ENCODE measurements around the gene SH3RF2.
"Not testable (repeated sequence)": the region's sequence is repeated elsewhere in the genome, so short reads cannot be mapped to it uniquely, and the experiment has no call there.

Gene SH3RF2

DNA sequence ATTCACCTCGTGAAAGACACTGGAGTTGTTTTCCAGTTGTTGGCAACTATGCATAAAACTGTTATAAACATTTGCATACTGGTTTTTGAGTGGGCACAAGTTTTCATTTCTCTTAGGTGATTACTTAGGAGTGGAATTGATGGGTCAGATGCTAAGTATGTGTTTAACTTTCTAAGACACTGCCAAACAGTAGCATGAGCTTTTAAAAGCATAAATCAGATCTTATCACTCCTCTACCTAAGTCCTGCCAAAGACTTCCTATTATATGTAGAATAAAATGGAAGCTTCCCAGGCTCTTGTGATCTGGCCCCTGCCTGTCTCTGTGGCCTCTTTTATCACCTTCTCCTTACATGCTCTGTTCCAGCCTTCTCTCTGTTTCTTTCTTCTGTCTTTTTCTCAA is 72.6 kb downstream of the SH3RF2 start:
- DNase-seq: no peak

DNA sequence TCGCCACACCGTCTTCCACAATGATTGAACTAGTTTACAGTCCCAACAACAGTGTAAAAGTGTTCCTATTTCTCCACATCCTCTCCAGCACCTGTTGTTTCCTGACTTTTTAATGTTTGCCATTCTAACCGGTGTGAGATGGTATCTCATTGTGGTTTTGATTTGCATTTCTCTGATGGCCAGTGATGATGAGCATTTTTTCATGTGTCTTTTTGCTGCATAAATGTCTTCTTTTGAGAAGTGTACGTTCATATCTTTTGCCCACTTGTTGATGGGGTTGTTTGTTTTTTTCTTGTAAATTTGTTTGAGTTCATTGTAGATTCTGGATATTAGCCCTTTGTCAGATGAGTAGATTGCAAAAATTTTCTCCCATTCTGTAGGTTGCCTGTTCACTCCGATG is 74.1 kb downstream of the SH3RF2 start:
- DNase-seq: not testable (repeated sequence)

DNA sequence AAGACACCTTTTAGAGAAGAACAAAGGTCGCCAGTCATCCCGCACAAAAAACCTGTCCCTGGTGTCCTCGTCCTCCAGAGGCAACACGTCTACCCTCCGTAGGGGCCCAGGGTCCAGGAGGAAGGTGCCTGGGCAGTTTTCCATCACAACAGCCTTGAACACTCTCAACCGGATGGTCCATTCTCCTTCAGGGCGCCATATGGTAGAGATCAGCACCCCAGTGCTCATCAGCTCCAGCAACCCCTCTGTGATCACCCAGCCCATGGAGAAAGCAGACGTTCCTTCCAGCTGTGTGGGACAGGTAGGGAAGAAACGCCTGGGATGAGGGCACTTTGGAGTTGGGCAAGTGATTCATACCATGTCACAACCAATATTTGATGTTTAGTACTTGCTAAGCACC is 77.4 kb downstream of the SH3RF2 start:
- no peak for DNase-seq

DNA sequence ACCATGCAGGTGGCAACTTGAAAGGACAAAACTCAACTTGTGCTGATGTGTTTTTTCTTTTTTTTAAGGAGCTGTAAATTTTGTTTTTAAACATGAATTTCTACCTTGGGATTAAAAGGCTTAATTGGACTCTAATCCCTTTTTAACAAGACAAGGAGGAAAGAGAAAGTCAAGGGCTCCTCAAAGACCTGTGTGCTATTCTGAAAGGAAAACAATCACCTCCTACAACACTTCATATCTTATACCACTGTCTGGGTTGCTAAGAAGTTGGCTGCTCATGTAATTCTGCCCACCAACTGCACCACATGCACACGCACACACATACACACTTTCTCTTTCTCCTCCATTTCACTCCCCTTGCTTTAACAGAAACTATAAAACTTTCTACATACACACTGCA is 78.6 kb downstream of the SH3RF2 start:
- no peak for DNase-seq

DNA sequence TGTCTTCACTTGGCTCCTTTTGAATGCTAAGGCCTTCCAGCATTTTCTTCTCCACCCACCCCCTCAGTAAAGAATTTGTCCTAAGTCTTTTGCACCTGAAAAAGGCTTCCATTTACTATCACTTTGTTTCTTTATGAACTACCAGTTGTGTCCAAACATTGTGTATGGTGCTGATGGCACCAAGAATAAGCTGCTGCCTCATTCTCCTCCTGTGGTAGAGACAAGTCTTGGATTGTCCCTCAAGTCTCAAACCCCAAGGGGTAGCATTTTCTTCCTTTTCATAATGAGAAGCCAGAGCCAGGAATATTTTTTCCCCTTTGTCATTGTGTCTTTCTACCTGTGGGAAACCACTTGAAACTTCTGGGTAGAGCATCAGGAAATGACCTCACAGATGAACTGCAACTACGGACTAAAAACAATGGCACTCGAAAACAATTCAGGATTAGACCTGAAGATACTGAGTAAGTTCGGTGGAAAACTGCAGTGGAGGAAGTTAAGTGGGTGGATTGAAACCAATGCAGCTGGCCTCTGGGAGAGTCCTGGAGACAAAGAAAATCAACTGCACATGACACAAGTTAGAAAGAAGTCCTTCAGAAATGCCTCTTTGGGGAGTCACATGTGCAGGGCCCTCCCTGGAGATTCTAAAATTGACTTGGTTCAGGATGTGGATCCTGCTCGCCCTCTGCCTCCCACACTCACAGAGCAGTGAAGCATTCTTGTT is 80.5 kb downstream of the SH3RF2 start:
- DNase-seq: no peak

DNA sequence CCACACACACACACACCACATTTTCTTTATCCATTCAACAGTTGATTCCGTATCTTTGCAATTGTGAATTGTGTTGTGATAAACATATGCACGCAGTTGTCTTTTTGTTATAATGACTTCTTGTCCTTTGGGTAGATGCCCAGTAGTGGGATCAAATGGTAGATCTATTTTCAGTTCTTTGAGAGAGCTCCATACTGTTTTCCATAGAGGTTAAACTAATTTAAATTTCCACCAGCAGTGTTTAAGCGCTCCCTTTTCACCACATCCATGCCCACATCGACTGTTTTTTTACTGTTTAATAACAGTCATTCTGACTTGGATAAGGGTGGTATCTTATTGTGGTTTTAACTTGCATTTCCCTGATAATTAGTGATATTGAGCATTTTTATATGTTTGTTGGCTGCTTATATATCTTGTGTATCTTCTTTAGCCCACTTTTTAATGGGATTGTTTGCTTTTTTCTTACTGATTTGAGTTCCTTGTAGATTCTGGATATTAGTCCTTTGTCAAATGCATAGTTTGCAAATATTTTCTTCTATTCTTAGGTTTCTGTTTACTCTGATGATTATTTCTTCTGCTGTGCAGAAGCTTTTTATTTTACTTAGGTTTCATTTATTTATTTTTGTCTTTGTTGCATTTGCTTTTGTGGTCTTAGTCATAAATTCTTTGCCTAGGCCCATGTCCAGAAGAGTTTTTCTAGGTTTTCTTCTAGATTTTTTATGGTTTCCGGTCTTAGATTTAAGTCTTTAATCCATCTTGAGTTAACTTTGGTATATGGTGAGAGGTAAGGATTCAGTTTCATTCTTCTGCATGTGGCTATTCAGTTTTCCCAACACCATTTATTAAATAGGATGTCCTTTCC is 82.4 kb downstream of the SH3RF2 start:
- no peak for DNase-seq

DNA sequence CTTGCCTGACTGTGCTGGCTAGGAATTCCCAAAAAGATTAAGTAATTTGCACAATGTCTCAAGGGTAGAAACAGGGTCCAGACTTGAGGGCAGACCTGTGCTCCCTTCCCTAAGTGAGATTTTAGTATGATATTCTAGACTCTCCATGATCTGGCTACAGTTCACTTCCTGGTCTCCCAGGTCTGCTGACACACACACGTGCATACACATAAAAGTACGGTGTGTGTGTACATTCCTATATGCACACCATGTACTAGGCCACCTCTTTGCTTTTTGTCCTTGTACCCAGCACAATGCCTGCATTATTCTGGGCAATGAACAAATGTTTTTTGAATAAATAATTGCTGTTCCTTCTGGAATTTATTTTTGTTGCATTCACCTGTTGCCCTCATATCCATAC is 83.7 kb downstream of the SH3RF2 start:
- no peak for DNase-seq

DNA sequence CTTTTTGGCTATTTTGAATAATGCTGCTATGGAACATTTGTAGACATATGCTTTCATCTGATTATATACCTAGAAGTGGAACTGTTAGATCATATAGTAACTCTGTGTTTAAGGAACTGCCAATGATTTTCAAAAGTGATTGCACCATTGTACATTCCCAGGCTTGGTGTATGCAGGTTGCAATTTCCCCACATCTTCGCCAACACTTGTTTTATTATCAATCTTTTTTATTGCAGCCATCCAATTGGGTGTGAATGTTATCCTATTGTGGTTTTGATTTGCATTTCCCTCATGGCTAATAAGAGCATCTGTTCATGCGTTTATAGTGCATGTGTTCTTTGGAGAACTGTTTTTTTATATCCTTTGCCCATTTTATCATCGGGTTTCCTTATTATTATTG is 87.7 kb downstream of the SH3RF2 start:
- DNase-seq: no peak

DNA sequence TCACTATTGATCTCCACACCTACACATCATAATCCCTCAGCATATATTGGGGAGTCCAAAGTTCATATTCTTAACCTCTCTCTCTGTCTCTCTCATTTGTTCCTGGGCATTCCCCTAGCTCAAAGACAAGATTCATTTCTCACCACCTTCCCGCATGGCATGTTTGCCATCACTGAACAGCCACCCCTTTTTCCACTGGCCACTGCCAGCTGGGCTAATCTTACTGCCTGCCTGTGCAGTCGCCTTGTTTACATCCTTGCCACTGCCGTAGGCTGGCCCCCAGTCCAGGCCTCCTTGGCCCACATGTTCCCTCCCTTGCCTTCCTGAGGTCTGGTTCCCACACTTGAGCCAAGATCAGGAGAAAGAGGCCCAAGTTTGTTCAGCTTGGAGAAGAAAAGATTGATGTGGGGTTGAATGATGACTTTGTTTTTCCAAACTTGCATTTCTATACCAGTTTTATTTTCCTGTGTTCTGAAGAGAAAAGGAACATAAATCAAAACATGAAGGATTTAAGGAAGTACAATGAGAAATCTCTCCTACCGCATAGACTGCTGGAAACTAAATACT is 88.8 kb downstream of the SH3RF2 start:
- DNase-seq: no peak

DNA sequence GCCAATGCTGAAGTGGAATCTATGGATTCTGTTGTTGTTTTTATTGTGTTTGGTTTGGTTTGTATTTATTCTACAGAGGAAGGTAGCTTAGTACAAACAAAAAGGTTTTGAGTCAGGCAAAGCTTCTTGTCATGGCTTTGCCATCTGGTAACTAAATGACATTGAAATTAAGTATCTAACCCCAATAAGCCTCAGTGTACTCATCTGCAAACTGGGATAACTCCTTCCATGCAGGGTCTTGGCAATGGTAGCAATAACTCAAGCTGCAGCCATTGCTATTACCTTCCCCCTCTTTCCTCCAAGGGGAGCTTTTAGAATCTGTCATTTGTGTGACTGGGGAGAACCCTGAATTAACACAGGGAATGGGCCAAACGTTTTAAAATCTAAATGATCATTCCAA is 89.3 kb downstream of the SH3RF2 start:
- no peak for DNase-seq

DNA sequence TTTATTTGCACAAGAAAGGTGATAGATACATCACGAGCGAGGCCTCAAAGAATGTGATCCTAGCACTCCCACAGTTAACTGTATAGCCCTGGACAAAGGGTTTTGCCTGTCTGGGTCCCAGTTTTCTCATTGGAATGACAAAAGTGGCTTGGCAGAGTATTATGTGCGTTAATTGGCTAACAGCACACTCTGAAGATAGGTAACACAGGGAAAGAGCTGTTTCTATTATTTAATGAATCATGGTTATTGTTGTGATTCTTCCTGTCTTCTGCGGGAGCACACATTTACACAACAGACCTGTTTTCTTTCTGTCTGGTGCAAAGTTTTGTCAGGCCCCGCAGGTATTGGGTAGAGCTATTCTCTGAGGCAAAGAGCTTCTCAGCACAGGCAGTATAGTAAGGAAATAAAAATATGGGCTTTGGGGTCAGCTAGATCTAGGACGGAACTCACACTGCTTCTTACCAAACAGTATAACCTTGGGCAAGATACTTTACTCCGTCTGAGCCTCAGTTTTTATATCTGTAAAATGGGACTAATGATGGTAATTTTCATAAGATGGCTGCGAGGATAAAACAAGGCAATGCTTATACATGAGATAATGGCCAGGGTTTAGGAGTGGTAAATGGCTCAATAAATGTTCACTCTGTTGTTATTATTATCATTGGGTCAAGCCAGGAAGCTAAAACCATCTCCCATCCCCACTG is 90.1 kb downstream of the SH3RF2 start:
- DNase-seq: no peak

DNA sequence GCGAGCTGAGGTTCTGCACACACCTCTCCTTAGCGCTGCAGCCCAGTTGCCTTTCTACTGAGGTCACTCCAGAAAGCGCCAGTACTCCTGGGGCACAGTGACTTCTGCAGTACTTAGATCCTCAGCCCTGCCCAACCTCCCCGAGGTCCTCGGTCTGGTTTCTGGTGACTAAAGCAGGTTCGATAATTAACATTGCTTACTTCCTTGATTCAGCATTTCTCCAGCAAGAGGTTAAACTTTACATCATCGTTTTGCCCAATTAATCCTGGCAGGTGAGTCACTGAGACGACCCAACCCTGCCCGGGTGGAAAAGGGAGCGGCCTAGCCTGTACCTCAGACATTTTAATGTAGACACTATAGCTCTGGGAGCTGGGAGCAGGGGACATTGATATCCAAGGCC is 91.4 kb downstream of the SH3RF2 start:
- DNase-seq: no peak

DNA sequence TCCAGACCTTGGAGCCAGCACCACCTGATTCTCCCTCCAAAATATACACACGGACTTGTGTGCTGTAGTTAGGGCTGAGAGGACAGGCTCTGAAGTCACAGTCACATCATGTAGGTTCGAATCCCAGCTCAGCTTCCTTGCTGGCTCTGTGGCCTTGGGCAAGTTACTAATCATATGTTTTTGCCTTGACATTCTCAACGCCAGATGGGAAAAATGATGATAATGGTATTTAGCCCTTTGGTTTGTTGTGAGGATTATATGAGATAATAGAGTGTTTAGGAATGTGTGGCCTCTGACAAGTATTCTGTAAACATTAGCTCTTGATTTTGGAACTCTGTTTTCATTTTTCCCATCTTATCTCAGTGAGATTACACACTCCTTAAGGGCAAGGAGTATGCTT is 96.5 kb downstream of the SH3RF2 start:
- DNase-seq: no peak

DNA sequence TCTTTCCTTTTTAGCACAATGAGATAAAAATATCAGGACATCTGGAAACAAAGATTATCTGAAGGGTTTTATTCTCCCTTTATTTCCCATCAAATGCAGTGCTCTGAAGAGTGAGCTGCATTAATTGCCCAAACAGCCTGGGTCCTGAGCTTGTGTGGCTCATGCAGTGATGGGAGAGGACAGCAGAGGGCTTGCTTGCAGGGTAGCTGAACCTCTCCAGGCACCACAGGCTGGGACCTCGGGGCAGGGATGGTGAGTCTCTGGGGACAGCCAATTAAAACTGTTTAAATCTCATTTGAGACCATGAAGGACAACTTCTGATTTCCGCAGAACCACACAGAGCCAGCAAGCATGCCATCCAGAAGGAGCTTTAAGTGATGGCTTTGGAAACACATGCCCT is 97.7 kb downstream of the SH3RF2 start:
- no peak for DNase-seq

DNA sequence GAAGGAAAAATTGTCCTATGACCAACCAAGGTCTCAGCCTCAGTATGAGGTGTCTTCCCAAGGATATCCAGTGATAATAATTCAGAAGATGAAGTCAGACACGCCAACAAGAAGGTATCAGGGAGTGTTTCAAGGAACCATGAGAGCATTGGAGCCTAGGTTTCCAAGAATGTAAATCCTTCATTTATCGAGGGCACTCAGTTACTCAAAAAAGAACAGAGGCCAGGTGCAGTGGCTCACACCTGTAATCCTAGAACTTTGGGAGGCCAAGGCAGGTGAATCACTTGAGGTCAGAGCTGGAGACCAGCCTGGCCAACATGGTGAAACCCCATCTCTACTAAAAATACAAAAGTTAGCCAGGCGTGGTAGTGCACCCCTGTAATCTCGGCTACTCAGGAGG is 98.2 kb downstream of the SH3RF2 start:
- DNase-seq: no peak

DNA sequence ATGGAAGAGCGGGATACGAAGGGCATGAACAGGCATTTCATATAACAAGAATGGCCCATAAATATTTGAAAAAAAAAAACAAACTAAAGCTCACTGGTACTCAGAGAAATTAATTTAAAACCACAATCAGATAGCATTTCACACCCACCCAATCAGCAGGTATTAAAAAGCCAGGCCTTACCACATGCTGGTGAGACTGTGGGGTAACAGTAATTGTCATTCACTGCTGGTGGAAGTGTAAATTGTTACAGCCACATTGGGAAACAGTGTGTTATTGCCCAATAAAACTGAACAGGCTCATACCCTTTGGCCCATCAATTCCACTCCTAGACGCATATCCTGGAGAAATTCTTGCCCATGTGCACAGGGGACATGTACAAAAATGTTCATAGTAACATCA is 103.0 kb downstream of the SH3RF2 start:
- DNase-seq: no peak

DNA sequence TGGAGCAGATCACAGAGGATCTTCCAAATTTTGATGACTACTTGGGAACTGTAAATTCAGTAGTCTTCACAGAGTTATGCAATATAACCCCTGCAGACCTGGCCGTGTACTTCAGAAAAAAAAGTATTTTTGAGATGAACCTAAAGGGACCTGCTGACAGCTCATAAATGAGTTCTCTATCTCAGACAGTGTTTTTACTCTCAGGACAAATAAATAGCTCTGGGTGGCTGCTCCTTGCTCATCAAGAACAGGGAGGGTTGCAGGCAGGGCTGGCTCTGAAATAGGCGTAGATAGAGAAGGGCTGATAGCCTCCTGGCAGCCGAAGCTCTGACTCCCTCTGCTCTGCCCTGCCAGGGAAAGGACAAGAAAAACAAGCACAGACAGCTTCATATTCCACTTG is 104.1 kb downstream of the SH3RF2 start:
- DNase-seq: no peak

DNA sequence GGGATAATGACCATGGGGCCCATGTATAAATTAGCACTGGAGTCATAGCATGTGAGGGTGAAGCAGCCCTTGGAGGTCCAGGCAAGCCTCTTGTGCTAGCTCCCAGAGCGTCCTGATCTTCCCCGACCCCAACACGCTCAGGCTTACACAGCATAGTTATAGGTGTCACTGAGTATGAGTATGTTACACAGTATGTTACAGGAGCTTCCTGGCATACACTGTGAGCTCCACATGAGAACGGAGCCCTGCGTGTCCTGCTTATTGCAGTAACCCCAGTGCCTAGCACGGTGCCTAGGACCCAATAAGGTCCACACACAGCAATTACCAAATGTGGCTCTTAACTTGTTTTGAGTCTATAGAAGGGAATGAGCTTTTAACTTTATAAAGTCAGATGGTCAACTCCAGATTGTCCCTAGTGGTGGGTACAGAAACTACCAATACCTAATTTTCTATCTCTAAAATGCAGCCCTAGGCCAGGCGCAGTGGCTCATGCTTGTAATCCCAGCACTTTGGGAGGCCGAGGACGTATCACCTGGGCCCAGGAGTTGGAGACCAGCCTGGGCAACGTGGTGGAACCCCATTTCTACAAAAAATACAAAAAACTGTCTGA is 104.9 kb downstream of the SH3RF2 start:
- DNase-seq: no peak

DNA sequence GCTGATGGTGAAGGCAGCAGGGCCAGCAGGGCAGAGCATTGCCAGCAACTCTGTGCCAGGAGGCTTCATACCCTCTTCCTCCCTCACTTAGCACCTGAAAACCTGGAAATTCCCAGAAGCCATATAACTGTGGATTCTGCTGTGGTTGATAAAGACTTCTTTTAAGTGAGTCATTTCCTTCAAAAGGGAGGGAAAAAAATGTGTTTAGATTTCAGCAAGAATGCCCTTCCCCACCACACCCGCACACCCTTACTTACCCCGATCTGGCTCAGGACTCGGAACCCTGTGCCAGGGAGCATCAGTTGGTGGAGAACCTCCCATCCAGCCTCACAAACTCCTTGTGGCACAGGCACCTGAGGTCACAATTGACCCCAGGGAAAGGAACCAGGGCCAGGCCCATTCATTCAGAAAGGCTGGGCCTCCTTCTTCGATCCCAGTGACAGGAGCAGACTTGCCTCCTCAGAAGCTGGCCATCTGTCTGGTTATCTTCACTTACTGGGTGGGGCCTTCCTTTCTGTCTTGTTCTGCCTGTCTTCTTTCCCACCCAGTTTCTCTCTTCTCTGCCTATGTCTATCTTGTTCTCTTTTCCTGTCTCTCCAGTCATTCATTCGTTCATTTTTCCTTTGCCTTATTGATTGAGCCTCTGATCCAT is 106.4 kb downstream of the SH3RF2 start:
- DNase-seq: no peak

DNA sequence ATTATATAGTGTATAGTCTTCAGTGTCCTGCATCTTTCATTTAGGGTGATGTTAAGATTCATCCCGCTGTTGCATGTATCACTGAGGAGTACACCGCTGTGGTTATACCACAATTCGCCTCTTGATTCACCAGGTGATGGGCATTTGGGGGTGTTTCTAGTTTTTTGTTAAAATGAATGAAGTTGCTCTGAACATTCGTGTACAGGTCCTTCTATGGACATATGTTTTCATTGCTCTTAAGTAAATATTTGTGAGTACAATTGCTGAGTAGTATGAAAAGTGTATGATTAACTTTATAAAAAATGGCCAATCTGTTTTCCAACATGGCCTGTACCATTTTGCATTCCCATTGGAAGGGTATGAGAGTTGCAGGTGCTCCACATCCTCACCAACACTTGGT is 107.3 kb downstream of the SH3RF2 start:
- DNase-seq: no peak

DNA sequence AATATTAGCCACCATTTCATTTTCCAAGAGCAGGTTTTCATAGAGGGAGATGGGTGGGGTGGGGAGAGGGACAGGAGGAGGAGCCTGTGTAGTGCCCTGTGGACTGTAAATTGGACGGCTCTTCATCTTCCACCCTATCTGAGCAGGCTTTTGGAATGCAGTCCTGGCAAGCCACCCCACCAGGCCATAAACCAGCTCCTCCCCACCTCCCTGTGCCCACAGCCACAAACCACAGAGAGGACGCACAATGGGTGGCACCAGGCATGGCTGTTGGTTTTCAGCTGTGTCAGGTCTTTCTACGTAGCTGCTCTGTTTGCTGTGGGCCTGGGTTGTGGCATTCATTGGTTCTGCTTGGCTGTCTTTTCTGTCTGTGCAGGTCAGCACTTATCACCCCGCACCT is 111.0 kb downstream of the SH3RF2 start:
- no peak for DNase-seq

DNA sequence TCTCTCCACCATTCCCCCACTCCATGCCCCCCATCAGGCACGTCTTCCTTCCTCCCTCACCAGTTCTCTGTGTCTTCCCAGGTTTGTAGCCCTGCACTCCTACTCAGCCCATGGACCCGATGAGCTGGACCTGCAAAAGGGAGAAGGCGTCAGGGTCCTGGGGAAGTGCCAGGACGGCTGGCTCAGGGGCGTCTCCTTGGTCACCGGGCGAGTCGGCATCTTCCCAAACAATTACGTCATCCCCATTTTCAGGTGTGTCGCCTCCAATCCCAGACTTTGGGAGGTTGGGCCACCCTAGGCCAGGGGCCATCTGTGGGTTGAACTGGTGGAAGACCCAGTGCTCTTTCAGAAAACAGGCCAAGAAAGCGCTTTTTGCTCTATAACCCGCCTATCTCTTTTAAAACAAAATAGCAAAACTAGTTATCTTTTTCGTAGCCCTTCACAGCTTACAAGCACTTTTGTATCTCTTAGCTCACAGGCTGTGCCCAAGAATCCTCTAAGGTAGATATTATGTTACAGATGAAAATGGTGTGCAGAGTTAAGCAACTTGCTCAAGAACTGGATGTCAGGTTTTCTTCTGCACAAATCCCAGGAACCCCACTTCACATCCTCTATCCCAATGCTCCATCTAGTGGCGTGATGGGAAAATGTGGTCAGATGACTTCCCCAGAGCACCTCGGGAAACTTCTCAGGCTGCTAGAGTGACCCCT is 112.8 kb downstream of the SH3RF2 start:
- no peak for DNase-seq
